ENCODE results near the gene ARHGEF37.

ARHGEF37 gene

DNA sequence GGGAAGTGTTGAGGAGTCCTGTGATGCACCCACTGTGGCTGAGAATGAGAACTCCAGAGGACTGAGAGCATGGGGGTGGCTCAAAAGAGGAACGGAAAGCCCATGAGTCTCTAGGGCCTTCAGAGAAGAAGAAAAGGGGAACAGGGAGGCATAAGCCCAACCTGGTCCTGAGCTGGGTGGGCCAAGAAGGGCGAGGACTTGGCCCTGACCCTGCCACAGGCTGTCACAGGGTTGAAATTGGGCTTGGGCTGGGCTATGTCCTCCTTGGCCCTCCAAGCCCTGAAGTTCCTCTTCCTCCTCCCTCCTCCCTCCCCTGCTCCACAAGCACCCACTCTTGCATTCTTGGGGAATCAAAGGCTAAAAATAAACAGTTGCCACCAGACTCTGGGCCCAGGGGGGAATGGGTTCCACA lies 99.5 kb downstream of the ARHGEF37 start:
- Mint-ChIP-seq H3K36me3 (no peaks in the 10 kb centered on the region), H3K9me3 (no peaks in the 10 kb centered on the region), H3K27me3 (peaks cover 56% of the 10 kb centered on the region), H3K27ac (no peak overlapping the region), H3K4me3 (no peak overlapping the region), H3K4me1 (no peaks in the 10 kb centered on the region)
- DNase-seq = no peak
- CTCF ChIA-PET = interaction anchor here (2.3 kb wide), 1 partner anchor 13 kb away, joined by 15 read pairs; no protein-coding TSS in a partner anchor

- H3K9me3 Mint-ChIP-seq = no peaks in the 10 kb centered on the region
- CTCF ChIA-PET = no interaction called here
- no peaks in the 10 kb centered on the region for H3K4me1 Mint-ChIP-seq
- peaks cover 52% of the 10 kb centered on the region for H3K27me3 Mint-ChIP-seq
- no peak overlapping the region for H3K27ac Mint-ChIP-seq
- no peaks in the 10 kb centered on the region for H3K36me3 Mint-ChIP-seq
- no peak overlapping the region for H3K4me3 Mint-ChIP-seq
- DNase-seq = no peak
These were observed 100.0 kb downstream of the ARHGEF37 start for GRCh38 chr5:149681252-149681651.

- peaks cover 56% of the 10 kb centered on the region for H3K27me3 Mint-ChIP-seq
- H3K4me3 Mint-ChIP-seq = no peak overlapping the region
- H3K36me3 Mint-ChIP-seq = no peaks in the 10 kb centered on the region
- CTCF ChIA-PET = interaction anchor here (2.2 kb wide), 1 partner anchor 14 kb away, joined by 6 read pairs; no protein-coding TSS in a partner anchor
- H3K4me1 Mint-ChIP-seq = no peaks in the 10 kb centered on the region
- no peak overlapping the region for H3K27ac Mint-ChIP-seq
- H3K9me3 Mint-ChIP-seq = no peaks in the 10 kb centered on the region
- DNase-seq = no peak
These were observed 100.6 kb downstream of the ARHGEF37 start for GRCh38 chr5:149681922-149682321.

- H3K27me3 Mint-ChIP-seq = peaks cover 57% of the 10 kb centered on the region
- H3K4me3 Mint-ChIP-seq = no peak overlapping the region
- no peak overlapping the region for H3K27ac Mint-ChIP-seq
- H3K4me1 Mint-ChIP-seq = no peaks in the 10 kb centered on the region
- DNase-seq = no peak
- CTCF ChIA-PET = interaction anchor here (2.2 kb wide), 1 partner anchor 15 kb away, joined by 6 read pairs; no protein-coding TSS in a partner anchor
- H3K9me3 Mint-ChIP-seq = no peaks in the 10 kb centered on the region
- no peaks in the 10 kb centered on the region for H3K36me3 Mint-ChIP-seq
These were observed 101.3 kb downstream of the ARHGEF37 start for GRCh38 chr5:149682532-149683075.

DNA sequence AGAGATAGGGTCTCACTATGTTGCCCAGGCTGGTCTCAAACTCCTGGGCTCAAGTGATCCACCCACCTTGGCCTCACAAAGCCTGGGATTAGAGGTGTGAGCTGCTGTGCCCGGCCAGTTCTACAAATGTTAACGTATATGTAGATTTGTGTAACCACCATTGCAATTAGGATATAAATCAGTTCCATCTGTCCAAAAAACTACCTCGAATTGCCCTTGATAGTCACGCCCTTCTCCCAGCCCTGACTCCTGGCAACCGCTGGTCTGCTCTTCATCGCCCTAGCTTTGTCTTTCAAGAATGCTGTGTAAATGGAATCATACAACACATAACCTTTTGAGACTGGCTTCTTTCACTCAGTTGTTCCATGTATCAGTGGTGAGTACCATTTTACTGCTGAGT lies 102.7 kb downstream of the ARHGEF37 start:
- Mint-ChIP-seq H3K4me1 (no peaks in the 10 kb centered on the region), H3K9me3 (no peaks in the 10 kb centered on the region), H3K27me3 (peaks cover 62% of the 10 kb centered on the region), H3K36me3 (no peaks in the 10 kb centered on the region), H3K4me3 (no peak overlapping the region), H3K27ac (no peak overlapping the region)
- CTCF ChIA-PET = interaction anchor here (1.0 to 2.2 kb wide), 2 partner anchors 16 to 17 kb away, joined by 4 to 6 read pairs; no protein-coding TSS in a partner anchor
- no peak for DNase-seq

DNA sequence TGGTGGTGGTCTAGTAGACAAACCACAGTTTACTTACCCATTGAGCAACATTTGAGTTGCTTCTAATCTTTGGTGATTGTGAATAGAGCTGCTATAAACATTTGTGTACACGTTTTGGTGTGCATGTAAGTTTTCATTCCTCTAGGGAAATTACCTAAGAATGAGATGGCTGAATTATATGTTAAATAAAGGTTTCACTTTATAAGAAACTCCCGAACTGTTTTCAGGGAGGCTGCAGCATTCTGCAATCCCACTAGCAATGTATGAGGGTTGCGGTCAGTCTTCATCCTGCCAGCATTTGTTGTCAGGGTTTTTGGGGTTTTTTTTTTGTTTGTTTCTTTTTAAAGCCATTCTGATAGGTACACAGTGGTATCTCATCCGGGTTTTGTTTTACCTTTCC lies 103.1 kb downstream of the ARHGEF37 start:
- H3K27me3 Mint-ChIP-seq = peaks cover 63% of the 10 kb centered on the region
- H3K4me3 Mint-ChIP-seq = no peak overlapping the region
- H3K4me1 Mint-ChIP-seq = no peaks in the 10 kb centered on the region
- H3K9me3 Mint-ChIP-seq = no peaks in the 10 kb centered on the region
- H3K27ac Mint-ChIP-seq = no peak overlapping the region
- H3K36me3 Mint-ChIP-seq = no peaks in the 10 kb centered on the region
- no peak for DNase-seq
- CTCF ChIA-PET = interaction anchor here (1.0 kb wide), 1 partner anchor 17 kb away, joined by 4 read pairs; no protein-coding TSS in a partner anchor

All from activated naive CD4-positive, alpha-beta T cell treated with anti-CD3 and anti-CD28 coated beads, Interleukin-2, amount 10 ng/mL, durations not matched to agents 7 days and 5 days (primary cell).